Amniotic epithelial cell (primary cell): Measurements from ENCODE around the gene FAT4.

Experiments
- DNase-seq: peaks from one replicate; pipeline ENCODE4 v3.0.0-alpha.2; 2010; ENCODE audit warnings: low read depth

The FAT4 gene

DNA sequence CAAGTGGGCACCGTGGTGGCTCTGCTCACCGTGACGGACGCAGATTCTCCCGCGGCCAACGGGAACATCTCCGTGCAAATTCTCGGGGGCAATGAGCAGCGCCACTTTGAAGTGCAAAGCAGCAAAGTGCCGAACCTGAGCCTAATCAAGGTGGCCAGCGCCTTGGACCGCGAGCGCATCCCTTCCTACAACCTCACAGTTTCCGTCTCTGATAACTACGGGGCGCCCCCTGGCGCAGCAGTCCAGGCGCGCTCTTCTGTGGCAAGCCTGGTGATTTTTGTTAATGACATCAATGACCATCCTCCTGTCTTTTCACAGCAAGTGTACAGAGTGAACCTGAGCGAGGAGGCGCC lies 2.7 kb downstream of the FAT4 start:
- DNase-seq = peak; percentile 37

- peak; percentile 12 for DNase-seq
Measured at GRCh38 chr4:125319311-125319710, 4.6 kb downstream of the FAT4 start.

- DNase-seq = peak; percentile 64
Measured at GRCh38 chr4:125321709-125322365, 7.1 kb downstream of the FAT4 start.

GRCh38 chr4:125322366-125322730 lies 7.6 kb downstream of the FAT4 start:
- peak; percentile 68 for DNase-seq

DNA sequence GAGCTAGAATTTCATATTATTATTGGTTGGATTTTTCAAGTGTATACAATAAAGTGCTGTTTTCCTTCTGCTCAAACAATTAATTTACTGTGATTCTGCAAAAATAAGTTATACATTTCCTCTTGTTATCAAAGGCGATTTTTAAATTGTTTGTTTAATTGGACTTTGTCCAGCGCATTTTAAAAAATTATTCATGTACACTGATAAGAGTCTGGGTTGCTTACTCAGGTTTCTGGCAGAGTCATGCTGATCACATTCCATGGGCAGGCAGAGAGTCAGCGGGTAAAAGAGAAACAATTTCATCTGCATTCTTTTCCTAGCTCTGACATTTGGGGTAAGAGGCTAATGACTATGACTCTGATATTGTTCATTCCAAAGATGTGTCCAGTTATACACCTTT lies 8.9 kb downstream of the FAT4 start:
- peak; percentile 79 for DNase-seq

GRCh38 chr4:125325733-125326132 lies 11.0 kb downstream of the FAT4 start:
- DNase-seq = no peak

GRCh38 chr4:125331116-125331515 lies 16.4 kb downstream of the FAT4 start:
- DNase-seq = peak; percentile 56

GRCh38 chr4:125334926-125335325 lies 20.2 kb downstream of the FAT4 start:
- no peak for DNase-seq

- DNase-seq = peak; percentile 6
Measured at GRCh38 chr4:125338814-125339213, 24.1 kb downstream of the FAT4 start.

DNA sequence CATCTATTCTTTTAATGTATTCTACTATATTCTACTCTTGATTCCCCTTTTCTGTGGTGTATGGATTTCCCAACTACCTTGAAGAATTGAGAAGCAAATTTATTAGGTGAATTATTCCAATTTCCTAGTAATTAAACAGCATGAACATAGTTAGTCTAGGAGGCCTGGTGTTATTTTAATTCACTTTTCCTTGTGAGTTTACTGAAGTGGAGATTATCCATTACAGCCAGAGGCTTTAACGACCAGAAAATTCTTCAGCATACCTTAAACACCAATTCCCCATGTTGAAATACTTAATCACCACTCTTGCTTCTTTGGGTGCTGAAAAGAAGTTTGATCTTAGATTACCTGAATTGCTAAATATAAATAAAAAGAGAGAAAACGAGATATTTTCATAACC lies 29.4 kb downstream of the FAT4 start:
- no peak for DNase-seq

DNA sequence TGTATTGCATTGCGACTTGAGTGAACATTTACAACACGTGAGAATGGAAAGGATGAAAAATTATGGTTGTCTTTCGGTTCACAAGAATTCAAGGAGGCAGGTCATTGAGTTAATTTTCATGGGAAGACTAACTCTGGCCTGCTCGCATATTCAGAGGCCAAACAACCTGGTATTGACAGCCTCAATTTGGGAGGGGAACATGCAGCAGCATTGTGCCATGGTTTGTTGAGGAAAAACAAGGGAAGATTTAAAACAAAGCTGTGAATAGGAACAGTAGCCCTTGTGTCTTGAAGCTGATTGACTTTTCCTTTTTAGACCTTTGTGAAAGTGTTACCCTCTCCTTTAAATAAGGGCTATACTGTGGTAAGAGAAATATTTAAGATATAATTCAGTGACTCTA lies 31.9 kb downstream of the FAT4 start:
- DNase-seq = no peak

GRCh38 chr4:125350470-125351135 lies 35.8 kb downstream of the FAT4 start:
- DNase-seq = no peak

- DNase-seq = no peak
Measured at GRCh38 chr4:125352521-125352920, 37.8 kb downstream of the FAT4 start.

DNA sequence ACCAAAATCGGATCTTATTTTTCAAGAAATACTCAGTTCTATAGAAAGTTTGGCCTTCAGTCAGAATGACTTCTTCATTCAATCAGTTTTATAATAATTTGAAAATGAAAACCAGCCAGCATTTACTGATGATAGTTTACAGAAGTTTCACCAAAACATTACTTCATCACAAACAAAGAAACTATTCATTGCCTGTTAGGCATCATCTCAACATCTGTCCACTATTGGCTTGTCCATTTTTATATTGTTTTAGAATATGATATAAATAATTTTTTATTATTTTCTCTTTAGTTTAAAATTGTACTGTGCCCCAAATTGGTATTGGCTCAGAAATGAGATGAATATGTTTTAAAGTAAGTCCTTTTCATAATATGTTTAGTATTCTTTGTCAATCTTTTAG lies 38.4 kb downstream of the FAT4 start:
- DNase-seq = no peak

DNA sequence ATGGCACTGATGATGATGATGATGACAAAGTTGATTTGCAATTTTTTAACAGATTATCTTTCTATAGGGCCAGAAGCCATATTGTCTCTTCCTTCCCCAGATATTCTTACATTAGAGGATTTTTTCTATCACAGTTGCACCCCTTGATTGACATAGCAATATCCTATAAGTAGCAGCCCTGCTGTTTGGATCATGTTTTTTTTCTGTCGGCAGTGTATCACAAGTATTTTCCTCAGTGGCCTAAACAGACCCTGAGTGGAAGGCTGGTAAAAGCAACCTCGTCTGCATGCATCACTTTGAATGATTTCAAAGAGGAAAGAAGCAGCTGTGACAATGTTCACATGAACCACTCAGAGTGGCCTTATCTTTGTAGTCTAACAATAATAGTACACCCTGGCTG lies 41.0 kb downstream of the FAT4 start:
- DNase-seq = no peak

DNA sequence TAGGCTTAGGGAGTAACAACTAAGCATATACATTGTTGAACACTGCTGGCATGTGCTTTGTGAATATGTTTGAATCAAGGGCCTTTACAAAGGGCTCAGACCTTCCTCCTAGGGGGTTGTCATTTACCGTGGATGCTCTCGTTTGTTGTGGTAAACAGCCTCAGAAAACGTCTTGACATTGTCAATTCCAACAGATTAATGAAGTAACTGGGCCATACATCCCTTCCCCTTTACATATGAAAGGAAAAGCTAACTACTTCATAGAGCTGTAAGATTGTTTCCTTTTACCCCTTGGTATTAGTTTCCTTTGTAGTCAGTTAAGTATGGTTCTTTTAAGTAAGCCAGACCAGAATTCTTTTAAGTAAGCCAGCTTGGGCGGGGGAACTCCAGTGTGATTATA lies 42.9 kb downstream of the FAT4 start:
- no peak for DNase-seq

GRCh38 chr4:125358453-125358852 lies 43.7 kb downstream of the FAT4 start:
- no peak for DNase-seq

- DNase-seq = no peak
Measured at GRCh38 chr4:125359363-125359762, 44.6 kb downstream of the FAT4 start.

GRCh38 chr4:125359960-125360634 lies 45.3 kb downstream of the FAT4 start:
- no peak for DNase-seq

DNA sequence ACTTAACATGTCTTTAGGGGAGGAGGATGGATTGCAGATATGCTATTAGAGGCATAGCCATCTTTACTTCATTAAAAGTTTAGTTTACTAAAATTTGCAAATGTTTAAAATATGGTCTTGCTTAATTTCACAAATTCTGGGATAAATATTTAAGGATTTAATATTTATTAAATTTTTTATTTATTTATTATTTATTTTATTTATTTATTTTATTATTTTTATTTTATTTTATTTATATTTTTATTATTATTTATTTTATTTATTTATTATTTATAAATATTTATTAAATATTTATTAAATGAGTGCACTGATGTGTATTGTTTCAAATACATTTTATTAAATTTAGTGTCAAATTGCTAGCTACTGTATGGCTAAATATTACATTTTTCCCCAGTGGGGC lies 46.0 kb downstream of the FAT4 start:
- DNase-seq = no peak
